Activated naive CD8-positive, alpha-beta T cell treated with anti-CD3 and anti-CD28 coated beads, Interleukin-2, amount 50 U/mL, for 24 hours (primary cell): ENCODE measurements around the gene TNFSF12.
A peak's percentile ranks its signal among the peaks of the same experiment; 100 is the strongest.

Experiments
- ATAC-seq: fragments of 150-1000 bp; cut with Tn5 transposase; one replicate; pipeline ENCODE4 v1.10.0; 2021
- DNase-seq: peaks from one replicate; pipeline ENCODE4 v3.0.0; 2021
- H3K27ac Mint-ChIP-seq: one replicate; pipeline ENCODE4 v1.8.0; 2021; ENCODE audit warnings: mild to moderate bottlenecking, mixed read lengths
- H3K27me3 Mint-ChIP-seq: one replicate; pipeline ENCODE4 v1.8.0; 2021; ENCODE audit warnings: mixed read lengths
- H3K36me3 Mint-ChIP-seq: one replicate; pipeline ENCODE4 v1.8.0; 2021; ENCODE audit warnings: low read depth, mixed read lengths
- H3K4me1 Mint-ChIP-seq: one replicate; pipeline ENCODE4 v1.8.0; 2021; ENCODE audit warnings: mixed read lengths
- H3K4me3 Mint-ChIP-seq: one replicate; pipeline ENCODE4 v1.8.0; 2021; ENCODE audit warnings: mild to moderate bottlenecking, moderate library complexity, mixed read lengths
- H3K9me3 Mint-ChIP-seq: one replicate; pipeline ENCODE4 v1.8.0; 2021; ENCODE audit warnings: mixed read lengths

The TNFSF12 gene

GRCh38 chr17:7523033-7523432, 25.8 kb upstream of the TNFSF12 start:
- H3K27me3 Mint-ChIP-seq = no peaks in the 10 kb centered on the region
- H3K27ac Mint-ChIP-seq = no peak overlapping the region
- no peaks in the 10 kb centered on the region for H3K36me3 Mint-ChIP-seq
- no peaks in the 10 kb centered on the region for H3K9me3 Mint-ChIP-seq
- H3K4me3 Mint-ChIP-seq = no peak overlapping the region
- DNase-seq (peak; percentile 61), ATAC-seq (peak; percentile 59)
- H3K4me1 Mint-ChIP-seq = peaks cover 2% of the 10 kb centered on the region

GRCh38 chr17:7528842-7529241, 20.0 kb upstream of the TNFSF12 start:
- no peaks in the 10 kb centered on the region for H3K27me3 Mint-ChIP-seq
- H3K27ac Mint-ChIP-seq = no peak overlapping the region
- peaks cover 1% of the 10 kb centered on the region for H3K36me3 Mint-ChIP-seq
- DNase-seq (no peak), ATAC-seq (no peak)
- no peak overlapping the region for H3K4me3 Mint-ChIP-seq
- H3K9me3 Mint-ChIP-seq = no peaks in the 10 kb centered on the region
- H3K4me1 Mint-ChIP-seq = no peaks in the 10 kb centered on the region

- Mint-ChIP-seq H3K9me3 (no peaks in the 10 kb centered on the region), H3K4me1 (no peaks in the 10 kb centered on the region), H3K27ac (no peak overlapping the region), H3K4me3 (no peak overlapping the region), H3K36me3 (peaks cover 1% of the 10 kb centered on the region), H3K27me3 (no peaks in the 10 kb centered on the region)
- ATAC-seq (no peak), DNase-seq (no peak)
Observed at GRCh38 chr17:7530023-7530900, 18.6 kb upstream of the TNFSF12 start.

DNA sequence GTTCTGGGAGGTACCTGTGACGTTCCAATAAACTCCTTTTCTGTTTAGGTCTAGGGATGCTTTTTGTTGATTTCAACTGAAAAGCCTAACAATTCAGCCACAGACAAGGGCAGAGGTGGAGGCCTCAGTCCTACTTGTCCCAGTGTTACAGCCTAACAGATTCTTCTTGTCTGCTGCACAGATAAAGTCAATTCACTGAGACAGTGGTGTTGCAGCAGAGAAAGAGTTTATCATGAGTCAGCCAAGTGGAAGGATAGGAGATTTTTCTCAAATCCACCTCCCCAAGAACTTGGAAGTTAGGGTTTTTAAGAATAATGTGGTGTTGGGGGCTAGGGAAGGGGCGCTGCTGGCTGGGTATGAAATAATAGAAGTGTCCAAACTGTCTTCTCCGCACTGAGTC, 10.8 kb upstream of the TNFSF12 start:
- Mint-ChIP-seq H3K27me3 (no peaks in the 10 kb centered on the region), H3K4me1 (no peaks in the 10 kb centered on the region), H3K9me3 (no peaks in the 10 kb centered on the region), H3K4me3 (no peak overlapping the region), H3K27ac (no peak overlapping the region), H3K36me3 (no peaks in the 10 kb centered on the region)
- no peak for ATAC-seq
- no peak for DNase-seq

GRCh38 chr17:7538891-7539545, 9.8 kb upstream of the TNFSF12 start:
- no peaks in the 10 kb centered on the region for H3K36me3 Mint-ChIP-seq

GRCh38 chr17:7541074-7541621, 7.7 kb upstream of the TNFSF12 start:
- no peak overlapping the region for H3K27ac Mint-ChIP-seq
- no peaks in the 10 kb centered on the region for H3K9me3 Mint-ChIP-seq
- no peaks in the 10 kb centered on the region for H3K27me3 Mint-ChIP-seq
- no peak for ATAC-seq
- H3K36me3 Mint-ChIP-seq = no peaks in the 10 kb centered on the region
- DNase-seq = no peak
- H3K4me1 Mint-ChIP-seq = no peaks in the 10 kb centered on the region
- no peak overlapping the region for H3K4me3 Mint-ChIP-seq

More at GRCh38 chr17:7538891-7539545, 9.8 kb upstream of the TNFSF12 start:
- Mint-ChIP-seq H3K27ac (no peak overlapping the region), H3K4me1 (no peaks in the 10 kb centered on the region), H3K27me3 (no peaks in the 10 kb centered on the region), H3K4me3 (no peak overlapping the region), H3K9me3 (no peaks in the 10 kb centered on the region)
- ATAC-seq (no peak), DNase-seq (no peak)

DNA sequence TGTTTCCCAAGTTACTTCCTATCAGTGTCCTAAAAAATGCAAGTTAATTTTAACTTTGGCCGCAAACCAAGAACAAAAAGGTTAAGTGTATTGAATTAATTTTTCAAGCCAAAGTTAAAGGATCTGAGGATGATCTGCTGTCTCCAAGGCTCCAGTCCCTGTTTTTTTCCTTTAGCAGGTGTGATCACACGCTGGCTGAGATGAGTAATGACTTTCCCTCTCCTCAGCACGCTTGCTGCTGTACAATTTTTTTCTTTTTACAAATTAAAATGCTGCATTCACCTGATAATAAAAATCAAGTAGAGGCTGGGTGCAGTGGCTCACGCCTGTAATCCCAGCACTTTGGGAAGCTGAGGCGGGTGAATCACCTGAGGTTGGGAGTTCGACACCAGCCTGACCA, 3.9 kb upstream of the TNFSF12 start:
- no peak for ATAC-seq
- H3K27me3 Mint-ChIP-seq = peaks cover 4% of the 10 kb centered on the region
- no peaks in the 10 kb centered on the region for H3K36me3 Mint-ChIP-seq
- H3K9me3 Mint-ChIP-seq = no peaks in the 10 kb centered on the region
- H3K4me3 Mint-ChIP-seq = no peak overlapping the region
- H3K27ac Mint-ChIP-seq = no peak overlapping the region
- no peak for DNase-seq
- peaks cover 17% of the 10 kb centered on the region for H3K4me1 Mint-ChIP-seq

DNA sequence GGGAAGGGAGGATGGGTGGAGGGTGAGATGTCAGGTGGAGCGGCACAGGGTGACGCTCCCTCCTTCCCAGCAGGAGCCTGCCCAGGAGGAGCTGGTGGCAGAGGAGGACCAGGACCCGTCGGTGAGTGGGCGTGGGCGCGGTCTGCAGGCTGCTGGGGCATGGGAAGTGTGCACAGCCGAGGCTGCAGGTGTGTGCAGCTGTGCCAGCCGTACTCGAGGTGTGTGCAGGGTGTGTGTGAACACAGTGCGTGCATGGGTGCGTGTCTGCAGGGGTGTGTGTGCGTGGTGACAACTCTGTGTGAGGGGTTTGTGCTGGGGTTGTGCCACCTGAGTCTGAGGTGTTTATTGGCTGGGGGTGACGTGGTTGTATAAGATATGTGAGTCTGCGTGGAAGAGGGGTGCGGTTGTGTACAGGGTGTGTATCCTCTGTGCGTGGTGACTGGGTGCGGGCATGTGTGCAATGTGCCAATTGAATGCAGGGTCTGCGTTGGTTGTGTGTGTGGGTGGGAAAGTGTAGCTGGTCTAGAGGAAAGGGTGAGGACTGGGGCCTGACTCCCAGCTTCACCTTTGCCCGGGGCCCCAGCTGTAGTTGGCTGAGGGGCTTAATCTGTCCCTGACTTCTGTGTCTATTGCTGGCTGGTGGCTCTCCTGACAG, 670 bp downstream of the TNFSF12 start:
- DNase-seq (peak; percentile 55), ATAC-seq (peak; percentile 44)
- Mint-ChIP-seq H3K36me3 (no peaks in the 10 kb centered on the region), H3K4me1 (peaks cover 59% of the 10 kb centered on the region), H3K9me3 (no peaks in the 10 kb centered on the region), H3K27me3 (peaks cover 4% of the 10 kb centered on the region), H3K27ac (peak overlapping the region; percentile 25), H3K4me3 (peak overlapping the region; percentile 71)

DNA sequence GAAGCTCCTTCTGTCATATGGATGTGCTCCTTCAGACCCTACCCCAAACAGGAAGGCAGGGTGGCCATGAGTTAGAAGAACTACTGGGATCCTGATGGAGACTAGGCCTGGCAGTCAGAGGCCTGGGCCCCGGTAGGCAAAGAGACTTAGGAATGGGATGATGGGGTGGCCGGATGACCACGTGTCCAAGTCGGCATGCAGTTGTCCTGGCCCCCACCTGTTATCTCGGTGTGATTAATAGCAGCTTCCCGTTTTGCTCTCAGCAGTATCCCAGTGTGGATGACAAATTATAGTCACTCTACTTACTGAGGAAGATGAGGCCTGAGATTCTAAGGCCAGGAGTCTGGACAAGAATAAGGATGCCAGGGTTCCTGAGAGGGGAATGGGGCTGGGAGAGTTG, 1.5 kb downstream of the TNFSF12 start:
- no peak for DNase-seq
- Mint-ChIP-seq H3K4me1 (peaks cover 67% of the 10 kb centered on the region), H3K27me3 (peaks cover 4% of the 10 kb centered on the region), H3K36me3 (no peaks in the 10 kb centered on the region), H3K4me3 (no peak overlapping the region), H3K9me3 (no peaks in the 10 kb centered on the region), H3K27ac (no peak overlapping the region)
- no peak for ATAC-seq

GRCh38 chr17:7551396-7551795, 2.5 kb downstream of the TNFSF12 start:
- Mint-ChIP-seq H3K27ac (peak overlapping the region; percentile 85), H3K9me3 (no peaks in the 10 kb centered on the region), H3K4me3 (peak overlapping the region; percentile 51), H3K27me3 (peaks cover 4% of the 10 kb centered on the region), H3K36me3 (no peaks in the 10 kb centered on the region), H3K4me1 (peaks cover 72% of the 10 kb centered on the region)
- DNase-seq (no peak), ATAC-seq (no peak)

DNA sequence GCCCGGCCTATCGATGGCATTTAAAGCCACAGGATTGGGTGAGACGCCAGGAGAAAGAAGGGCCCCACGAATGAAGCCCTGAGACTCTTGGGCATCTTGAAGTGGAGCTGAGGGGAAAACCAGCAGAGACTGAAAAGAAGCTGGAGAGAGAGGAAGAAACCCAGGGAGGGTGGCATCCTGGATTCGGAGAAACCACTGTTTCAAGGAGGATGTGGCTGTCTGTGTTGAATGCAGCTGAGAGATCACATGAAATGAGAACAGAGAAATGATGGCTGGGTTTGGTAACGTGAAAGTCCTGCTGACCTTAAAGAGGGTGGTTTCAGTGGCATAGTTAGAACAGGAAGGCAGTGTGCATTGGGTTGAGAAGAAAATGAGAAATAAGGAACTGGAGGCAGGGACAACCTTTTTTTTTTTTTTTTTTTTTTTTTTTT, 3.8 kb downstream of the TNFSF12 start:
- ATAC-seq = peak; percentile 65
- peak overlapping the region; percentile 56 for H3K4me3 Mint-ChIP-seq
- DNase-seq = no peak
- H3K36me3 Mint-ChIP-seq = no peaks in the 10 kb centered on the region
- H3K27ac Mint-ChIP-seq = peak overlapping the region; percentile 85
- peaks cover 4% of the 10 kb centered on the region for H3K27me3 Mint-ChIP-seq
- peaks cover 74% of the 10 kb centered on the region for H3K4me1 Mint-ChIP-seq
- no peaks in the 10 kb centered on the region for H3K9me3 Mint-ChIP-seq

DNA sequence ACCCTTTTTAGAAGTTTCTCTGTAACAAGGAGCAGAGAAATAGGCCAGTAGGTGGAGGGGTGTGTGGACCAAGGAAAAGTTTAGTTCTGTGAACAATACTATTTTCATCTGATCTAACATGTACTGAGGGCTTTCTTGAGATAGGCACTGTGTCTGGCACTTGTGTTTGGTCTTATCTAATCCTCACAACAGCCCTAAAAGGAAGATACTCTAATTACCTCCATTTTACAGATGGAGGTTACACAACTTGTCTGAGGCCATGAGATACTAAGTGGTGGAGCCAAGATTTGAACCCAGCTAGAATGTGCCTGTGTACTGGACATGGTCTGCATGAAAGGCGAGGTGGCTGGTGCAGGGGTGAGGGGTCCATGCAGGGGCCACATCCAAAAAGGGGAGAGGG, 4.5 kb downstream of the TNFSF12 start:
- Mint-ChIP-seq H3K36me3 (no peaks in the 10 kb centered on the region), H3K4me3 (no peak overlapping the region), H3K27ac (peak overlapping the region; percentile 85), H3K27me3 (peaks cover under 1% of the 10 kb centered on the region), H3K9me3 (no peaks in the 10 kb centered on the region), H3K4me1 (peaks cover 75% of the 10 kb centered on the region)
- DNase-seq = no peak
- no peak for ATAC-seq

DNA sequence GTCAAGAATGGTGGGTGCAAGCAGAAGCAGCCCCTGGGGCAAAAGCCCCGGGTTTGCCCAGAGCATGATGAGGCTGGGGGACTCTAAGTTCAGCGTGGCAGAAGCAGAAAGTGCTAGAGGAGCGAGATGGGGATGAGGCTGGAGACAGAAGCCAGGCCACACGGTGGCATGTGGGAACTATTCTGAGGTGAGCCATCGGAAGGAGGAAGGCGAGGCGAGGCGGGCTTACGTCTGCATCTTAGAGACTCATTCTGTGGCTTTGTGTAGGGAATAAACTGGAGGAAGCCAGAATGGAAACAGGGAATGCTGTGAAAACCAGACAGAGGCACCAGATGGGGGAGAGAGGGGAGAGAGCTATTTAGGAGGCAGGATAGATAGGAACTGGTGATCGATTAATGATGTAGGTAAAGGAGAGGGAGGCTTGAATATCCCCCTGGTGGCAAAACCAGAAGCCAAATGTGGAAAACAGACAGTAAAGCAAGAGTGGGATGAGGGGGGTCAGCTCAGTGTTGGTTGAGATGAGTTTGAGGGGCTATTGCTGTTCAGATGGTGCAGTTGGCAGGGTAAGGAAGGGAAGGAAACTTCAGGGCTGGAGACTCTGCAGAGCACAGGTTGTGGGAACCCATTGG, 6.6 kb downstream of the TNFSF12 start:
- H3K36me3 Mint-ChIP-seq = no peaks in the 10 kb centered on the region
- ATAC-seq (no peak), DNase-seq (no peak)
- H3K27ac Mint-ChIP-seq = no peak overlapping the region
- no peaks in the 10 kb centered on the region for H3K9me3 Mint-ChIP-seq
- H3K27me3 Mint-ChIP-seq = no peaks in the 10 kb centered on the region
- H3K4me1 Mint-ChIP-seq = peaks cover 80% of the 10 kb centered on the region
- no peak overlapping the region for H3K4me3 Mint-ChIP-seq

DNA sequence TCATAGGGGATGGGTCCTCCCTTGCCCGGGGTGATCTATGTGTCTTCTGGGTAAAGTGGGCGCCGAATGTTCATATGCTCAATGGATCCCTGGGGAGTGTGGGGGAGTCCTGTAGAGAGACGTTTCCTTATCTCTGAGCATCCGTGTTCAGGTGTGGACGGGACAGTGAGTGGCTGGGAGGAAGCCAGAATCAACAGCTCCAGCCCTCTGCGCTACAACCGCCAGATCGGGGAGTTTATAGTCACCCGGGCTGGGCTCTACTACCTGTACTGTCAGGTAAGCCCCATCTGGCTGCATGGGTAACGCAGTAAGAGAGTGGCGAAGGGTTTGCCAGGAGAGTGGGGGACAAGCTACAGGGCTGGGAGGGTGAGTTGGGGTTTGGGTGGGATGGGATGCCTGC, 7.8 kb downstream of the TNFSF12 start:
- Mint-ChIP-seq H3K27ac (no peak overlapping the region), H3K4me3 (no peak overlapping the region), H3K36me3 (no peaks in the 10 kb centered on the region), H3K9me3 (no peaks in the 10 kb centered on the region), H3K4me1 (peaks cover 76% of the 10 kb centered on the region), H3K27me3 (no peaks in the 10 kb centered on the region)
- DNase-seq (no peak), ATAC-seq (no peak)
